ENCODE measurements around the gene PNMA6F.

PNMA6F gene

GRCh38 chrX:153319295-153320046 lies 2.1 kb downstream of the PNMA6F start:
- Mint-ChIP-seq H3K4me3 (no peak overlapping the region), H3K36me3 (no peaks in the 10 kb centered on the region), H3K27me3 (peaks cover 17% of the 10 kb centered on the region), H3K27ac (no peak overlapping the region), H3K4me1 (peaks cover 6% of the 10 kb centered on the region), H3K9me3 (no peaks in the 10 kb centered on the region)
- CTCF ChIA-PET: no interaction called here
- DNase-seq: no peak

GRCh38 chrX:153318811-153319210 lies 2.8 kb downstream of the PNMA6F start:
- peaks cover 1% of the 10 kb centered on the region for H3K4me1 Mint-ChIP-seq
- no peak overlapping the region for H3K4me3 Mint-ChIP-seq
- no peak overlapping the region for H3K27ac Mint-ChIP-seq
- peaks cover 17% of the 10 kb centered on the region for H3K27me3 Mint-ChIP-seq
- H3K36me3 Mint-ChIP-seq: no peaks in the 10 kb centered on the region
- H3K9me3 Mint-ChIP-seq: no peaks in the 10 kb centered on the region
- no peak for DNase-seq
- CTCF ChIA-PET: no interaction called here

- H3K27me3 Mint-ChIP-seq: peaks cover 17% of the 10 kb centered on the region
- no peak for DNase-seq
- CTCF ChIA-PET: no interaction called here
- H3K9me3 Mint-ChIP-seq: no peaks in the 10 kb centered on the region
- no peaks in the 10 kb centered on the region for H3K4me1 Mint-ChIP-seq
- H3K27ac Mint-ChIP-seq: no peak overlapping the region
- no peak overlapping the region for H3K4me3 Mint-ChIP-seq
- H3K36me3 Mint-ChIP-seq: no peaks in the 10 kb centered on the region
These were observed 3.4 kb downstream of the PNMA6F start for GRCh38 chrX:153317996-153318722.

DNA sequence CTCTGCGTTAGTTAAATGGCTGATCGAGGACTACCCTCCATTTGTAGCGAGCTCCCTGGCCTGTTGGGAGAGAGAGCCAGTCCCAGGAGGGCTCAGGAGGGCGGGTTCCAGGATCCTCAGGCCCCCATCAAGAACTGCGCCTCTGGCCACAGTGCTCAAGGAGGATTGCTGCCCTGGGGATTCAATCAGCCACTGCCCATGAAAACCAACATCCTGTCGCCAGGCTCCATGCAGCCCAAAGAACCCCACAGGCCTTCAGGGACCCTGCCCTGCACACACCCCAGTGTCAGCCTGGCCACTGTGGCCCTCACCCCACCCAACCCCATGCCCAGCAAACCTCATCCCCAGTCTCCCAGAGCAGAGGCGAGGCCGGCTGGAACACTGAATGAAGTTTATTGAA lies 4.3 kb downstream of the PNMA6F start:
- no peaks in the 10 kb centered on the region for H3K36me3 Mint-ChIP-seq
- H3K27ac Mint-ChIP-seq: no peak overlapping the region
- H3K27me3 Mint-ChIP-seq: peaks cover 17% of the 10 kb centered on the region
- no peaks in the 10 kb centered on the region for H3K4me1 Mint-ChIP-seq
- CTCF ChIA-PET: no interaction called here
- DNase-seq: no peak
- H3K4me3 Mint-ChIP-seq: no peak overlapping the region
- no peaks in the 10 kb centered on the region for H3K9me3 Mint-ChIP-seq

DNA sequence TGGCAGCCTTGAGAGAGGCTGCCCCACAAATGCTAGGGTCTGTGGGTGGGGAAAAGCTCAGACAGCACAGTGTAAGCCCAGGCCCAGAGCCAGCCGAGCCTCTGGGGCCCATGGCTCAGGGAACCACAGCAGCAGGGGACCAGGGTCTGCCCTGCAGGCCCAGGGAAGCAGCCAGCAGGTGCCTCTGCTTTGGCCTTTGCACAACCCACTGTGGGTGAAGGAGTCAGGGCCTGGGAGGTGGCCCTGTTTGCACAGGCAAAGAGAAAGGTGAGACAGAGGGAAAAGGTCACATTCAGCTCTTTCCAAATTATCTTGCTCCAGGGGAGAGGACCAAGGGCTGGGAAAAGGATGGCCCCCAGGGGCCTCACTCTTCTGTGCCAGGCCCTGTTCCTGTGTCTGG lies 8.7 kb downstream of the PNMA6F start:
- CTCF ChIA-PET: no interaction called here
- H3K27ac Mint-ChIP-seq: no peak overlapping the region
- H3K27me3 Mint-ChIP-seq: peaks cover 12% of the 10 kb centered on the region

DNA sequence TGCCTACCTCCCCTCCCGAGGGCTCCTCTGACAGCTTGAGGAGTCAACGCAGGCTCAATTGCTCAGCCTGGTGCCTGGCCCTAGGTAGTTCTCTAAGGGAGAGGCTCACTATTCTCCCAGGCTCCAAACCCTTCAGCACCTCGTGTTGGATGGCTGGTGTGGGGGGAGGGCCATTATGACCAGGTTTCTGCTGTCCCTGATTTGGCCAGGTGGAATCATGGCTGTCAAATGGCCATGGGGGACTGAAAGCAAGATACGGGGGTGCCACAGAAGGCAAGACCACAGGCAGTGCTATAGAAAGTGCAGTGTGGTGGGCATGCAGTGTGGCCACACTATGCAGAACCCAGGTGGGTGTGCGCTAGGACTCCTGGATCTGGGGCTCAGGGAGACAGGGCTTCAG lies 9.5 kb downstream of the PNMA6F start:
- Mint-ChIP-seq H3K4me1 (no peaks in the 10 kb centered on the region), H3K27me3 (peaks cover 15% of the 10 kb centered on the region), H3K27ac (no peak overlapping the region), H3K9me3 (no peaks in the 10 kb centered on the region), H3K4me3 (no peak overlapping the region), H3K36me3 (no peaks in the 10 kb centered on the region)
- DNase-seq: no peak
- CTCF ChIA-PET: no interaction called here

More for the DNA sequence above, 8.7 kb downstream of the PNMA6F start:
- no peak for DNase-seq
- Mint-ChIP-seq H3K4me1 (no peaks in the 10 kb centered on the region), H3K4me3 (no peak overlapping the region), H3K9me3 (no peaks in the 10 kb centered on the region), H3K36me3 (no peaks in the 10 kb centered on the region)

GRCh38 chrX:153310901-153311300 lies 10.7 kb downstream of the PNMA6F start:
- Mint-ChIP-seq H3K9me3 (no peaks in the 10 kb centered on the region), H3K4me3 (no peak overlapping the region), H3K4me1 (no peaks in the 10 kb centered on the region), H3K27ac (no peak overlapping the region), H3K36me3 (no peaks in the 10 kb centered on the region), H3K27me3 (peaks cover 18% of the 10 kb centered on the region)
- CTCF ChIA-PET: no interaction called here
- DNase-seq: no peak

DNA sequence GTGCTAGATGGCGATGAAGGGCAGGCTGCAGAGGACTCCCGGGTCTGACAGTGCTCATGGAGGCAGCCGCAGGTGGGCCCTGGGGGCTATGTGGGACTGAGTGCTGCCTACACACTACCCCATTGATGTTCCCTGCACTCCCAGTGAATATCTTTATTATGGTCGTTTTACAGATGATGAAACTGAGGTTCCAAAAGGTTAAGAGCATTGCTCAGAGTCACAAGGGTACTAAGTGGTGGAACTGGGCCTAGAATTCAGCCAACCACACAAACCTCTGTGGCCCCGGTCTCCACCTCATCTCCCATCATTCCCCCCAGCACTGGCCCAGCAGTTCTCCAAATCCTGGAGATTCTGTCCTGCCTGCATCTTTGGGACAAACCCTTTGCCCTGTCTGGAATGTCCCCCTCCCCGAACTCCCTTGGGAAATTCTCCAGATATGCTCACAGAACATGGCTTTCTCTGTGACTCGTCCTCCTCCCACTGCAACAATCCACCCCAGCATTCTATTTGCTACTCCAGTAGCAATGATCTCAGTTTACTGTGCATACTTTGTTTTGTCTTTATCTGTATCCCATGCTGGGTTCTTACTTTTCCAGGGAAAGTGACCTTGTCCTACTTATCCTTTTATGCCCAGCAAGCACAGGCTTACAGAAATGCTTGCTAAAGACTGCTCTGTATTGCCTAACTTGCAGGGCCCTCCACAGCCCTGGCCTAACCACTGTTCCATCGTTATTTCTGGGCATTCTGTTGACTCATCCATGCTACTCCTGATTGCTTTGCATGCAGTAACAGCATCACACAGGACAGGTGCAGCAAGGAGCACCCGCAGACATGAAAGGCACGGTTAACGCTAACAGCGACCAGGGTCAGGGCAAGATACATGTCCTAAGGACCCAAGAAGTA lies 14.0 kb downstream of the PNMA6F start:
- DNase-seq: no peak
- H3K36me3 Mint-ChIP-seq: no peaks in the 10 kb centered on the region
- H3K27ac Mint-ChIP-seq: no peak overlapping the region
- H3K9me3 Mint-ChIP-seq: no peaks in the 10 kb centered on the region
- CTCF ChIA-PET: interaction anchor here (0.6 kb wide), 1 partner anchor 312 kb away, joined by 4 read pairs; no protein-coding TSS in a partner anchor
- peaks cover 4% of the 10 kb centered on the region for H3K4me1 Mint-ChIP-seq
- no peak overlapping the region for H3K4me3 Mint-ChIP-seq
- H3K27me3 Mint-ChIP-seq: peaks cover 52% of the 10 kb centered on the region

- DNase-seq: no peak
- Mint-ChIP-seq H3K36me3 (no peaks in the 10 kb centered on the region), H3K27me3 (peaks cover 59% of the 10 kb centered on the region), H3K27ac (no peak overlapping the region), H3K4me1 (peaks cover 4% of the 10 kb centered on the region), H3K9me3 (no peaks in the 10 kb centered on the region), H3K4me3 (no peak overlapping the region)
- CTCF ChIA-PET: no interaction called here
These were observed 14.9 kb downstream of the PNMA6F start for GRCh38 chrX:153306527-153307115.

DNA sequence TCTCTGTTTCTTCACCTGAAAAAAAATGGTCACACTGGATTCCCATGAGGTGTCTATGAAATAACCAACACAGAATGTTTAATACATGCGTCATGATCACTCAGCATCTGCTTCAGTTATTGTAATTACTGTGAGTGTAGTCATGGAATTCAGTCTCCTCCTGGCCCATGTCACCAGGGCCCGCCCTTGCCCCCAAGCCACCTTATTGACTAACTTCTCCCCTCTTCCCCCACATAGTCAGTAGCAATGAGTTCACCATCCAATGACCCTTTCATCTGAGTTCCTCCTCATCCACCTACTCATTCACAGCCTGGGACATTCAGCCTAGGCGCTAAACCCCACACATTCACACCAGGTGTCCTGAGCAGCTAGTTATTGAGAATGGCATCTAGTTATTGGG lies 15.6 kb downstream of the PNMA6F start:
- H3K27ac Mint-ChIP-seq: no peak overlapping the region
- H3K4me1 Mint-ChIP-seq: peaks cover 4% of the 10 kb centered on the region
- no peaks in the 10 kb centered on the region for H3K36me3 Mint-ChIP-seq
- no peak overlapping the region for H3K4me3 Mint-ChIP-seq
- H3K27me3 Mint-ChIP-seq: peaks cover 60% of the 10 kb centered on the region
- CTCF ChIA-PET: no interaction called here
- DNase-seq: no peak
- H3K9me3 Mint-ChIP-seq: no peaks in the 10 kb centered on the region

DNA sequence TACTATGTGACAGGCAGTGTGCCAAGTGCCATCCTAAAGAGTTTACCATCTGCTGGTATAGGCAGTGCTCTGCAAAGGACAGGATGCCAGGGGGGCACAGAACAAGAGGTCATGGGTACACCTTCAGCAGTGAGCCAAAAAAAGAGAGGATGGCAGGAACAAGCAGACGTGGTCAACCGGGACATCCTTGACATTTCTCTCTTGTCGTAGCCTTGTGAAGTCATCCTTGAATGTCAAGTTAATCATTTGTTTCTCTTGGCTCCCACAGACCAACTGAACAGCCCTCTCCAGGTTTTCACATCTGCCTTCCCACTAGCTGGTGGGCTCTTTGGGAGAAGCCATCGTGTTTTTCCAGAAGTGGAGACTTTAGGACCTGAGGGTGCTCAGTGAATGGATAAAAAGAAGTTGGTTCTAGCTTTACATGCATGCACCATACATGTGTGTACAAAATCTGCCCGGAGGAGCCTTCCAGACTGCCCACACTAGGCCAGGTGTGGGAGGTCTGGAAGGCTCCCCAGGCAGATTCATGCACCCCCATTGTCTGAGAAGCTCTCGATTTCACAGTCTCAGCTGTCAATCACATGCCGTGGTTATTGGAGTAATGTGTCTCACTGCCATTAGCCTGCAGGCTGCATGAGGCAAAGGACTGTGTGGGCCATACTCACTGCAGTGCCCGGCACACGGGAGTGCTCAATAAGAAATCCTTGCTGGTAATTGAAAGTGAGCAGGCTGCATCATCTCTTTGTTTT lies 16.4 kb downstream of the PNMA6F start:
- no peak overlapping the region for H3K27ac Mint-ChIP-seq
- no peak for DNase-seq
- no peaks in the 10 kb centered on the region for H3K36me3 Mint-ChIP-seq
- peaks cover 4% of the 10 kb centered on the region for H3K4me1 Mint-ChIP-seq
- H3K9me3 Mint-ChIP-seq: no peaks in the 10 kb centered on the region
- H3K4me3 Mint-ChIP-seq: no peak overlapping the region
- CTCF ChIA-PET: no interaction called here
- peaks cover 52% of the 10 kb centered on the region for H3K27me3 Mint-ChIP-seq

- DNase-seq: no peak
- Mint-ChIP-seq H3K27me3 (peaks cover 57% of the 10 kb centered on the region), H3K27ac (no peak overlapping the region), H3K4me3 (no peak overlapping the region), H3K4me1 (peaks cover 4% of the 10 kb centered on the region), H3K9me3 (no peaks in the 10 kb centered on the region), H3K36me3 (no peaks in the 10 kb centered on the region)
- CTCF ChIA-PET: no interaction called here
These were observed 18.0 kb downstream of the PNMA6F start for GRCh38 chrX:153303276-153304262.

GRCh38 chrX:153302796-153303195 lies 18.8 kb downstream of the PNMA6F start:
- CTCF ChIA-PET: no interaction called here
- no peak overlapping the region for H3K27ac Mint-ChIP-seq
- peaks cover 57% of the 10 kb centered on the region for H3K27me3 Mint-ChIP-seq
- H3K9me3 Mint-ChIP-seq: no peaks in the 10 kb centered on the region
- no peaks in the 10 kb centered on the region for H3K36me3 Mint-ChIP-seq
- peaks cover 4% of the 10 kb centered on the region for H3K4me1 Mint-ChIP-seq
- H3K4me3 Mint-ChIP-seq: no peak overlapping the region
- no peak for DNase-seq

All from activated naive CD4-positive, alpha-beta T cell treated with anti-CD3 and anti-CD28 coated beads, Interleukin-2, amount 10 ng/mL, durations not matched to agents 7 days and 5 days (primary cell).